Thoracic aorta (tissue), 2 donors: ENCODE measurements around the gene KRTAP12-4. TPM values are rescaled to one million over a fixed set of nuclear protein-coding genes. Genes with fewer than 3 reads are reported as not detected.
"Not testable (repeated sequence)": the region's sequence is repeated elsewhere in the genome, so short reads cannot be mapped to it uniquely, and the experiment has no call there.

Source experiments
- ATAC-seq: fragments of 150-250 bp; one replicate; pipeline ENCODE4 v1.8.0; 2017; ENCODE audit warnings: low read depth; ENCODE audit not compliant: insufficient number of reproducible peaks, low FRiP score
- DNase-seq: peaks from one replicate; pipeline ENCODE4 v3.0.0-alpha.2; 2020; ENCODE audit warnings: low spot score
- H3K27ac ChIP-seq, 2 donors: fragments of 200-600 bp; sonication (generic); 1 replicate in 1 of 2; 2 replicates in 1 of 2; pipeline ENCODE4 v1.5.1; 2016; ENCODE audit warnings: mild to moderate bottlenecking in 2 of 2, moderate library complexity in 2 of 2
- H3K27me3 ChIP-seq: fragments of 200-600 bp; sonication (generic); replicated peaks from 2 replicates; pipeline ENCODE4 v1.6.0; 2016; ENCODE audit warnings: mild to moderate bottlenecking; ENCODE audit not compliant: insufficient read depth
- H3K36me3 ChIP-seq: fragments of 200-600 bp; sonication (generic); one replicate; pipeline ENCODE4 v1.5.1; 2016
- H3K4me1 ChIP-seq, 2 donors: fragments of 200-600 bp; sonication (generic); 1 replicate in 1 of 2; 2 replicates in 1 of 2; pipeline versions ENCODE4 v1.5.1 to v1.6.0; 2016; ENCODE audit warnings: low read depth in 2 of 2, mild to moderate bottlenecking in 1 of 2; ENCODE audit not compliant: control insufficient read depth in 1 of 2
- H3K4me3 ChIP-seq: fragments of 200-600 bp; sonication (generic); 2 replicates; pipeline ENCODE4 v1.5.1; 2016; ENCODE audit warnings: mild to moderate bottlenecking
- H3K9me3 ChIP-seq: fragments of 200-600 bp; sonication (generic); 2 replicates; pipeline ENCODE4 v1.5.1; 2016
- CTCF ChIP-seq: fragments of 200-600 bp; sonication (generic); IDR thresholded peaks from one replicate; pipeline ENCODE4 v1.5.1; 2019; ENCODE audit warnings: antibody characterized with exemption
- total RNA-seq, 2 donors: library from RNA; depleted of rRNA; stranded (reverse); fragments of >200 nt; gene quantifications; one replicate each; pipeline versions ENCODE4 v1.1.0 to v1.2.3, GENCODE V29; 2016

Gene KRTAP12-4
- total RNA-seq, 2 donors from 2014 or later: not detected

- Histone ChIP-seq H3K36me3 (no peaks in the 10 kb centered on the region), H3K27me3 (no peaks in the 10 kb centered on the region), H3K4me1 (no peaks in the 10 kb centered on the region), H3K9me3 (no peaks in the 10 kb centered on the region), H3K27ac (no peak overlapping the region), H3K4me3 (no peak overlapping the region)
- ATAC-seq: no peak
- no peak for TF ChIP-seq CTCF
- DNase-seq: no peak
Measured at GRCh38 chr21:44649521-44650100, 4.8 kb downstream of the KRTAP12-4 start.

GRCh38 chr21:44648557-44649311, 5.7 kb downstream of the KRTAP12-4 start:
- DNase-seq (no peak), ATAC-seq (no peak)
- no peaks in the 10 kb centered on the region for H3K4me1 ChIP-seq
- H3K36me3 ChIP-seq: no peaks in the 10 kb centered on the region
- H3K4me3 ChIP-seq: no peak overlapping the region
- H3K9me3 ChIP-seq: no peaks in the 10 kb centered on the region
- H3K27ac ChIP-seq: no peak overlapping the region
- TF ChIP-seq CTCF: no peak
- no peaks in the 10 kb centered on the region for H3K27me3 ChIP-seq

GRCh38 chr21:44647222-44647552, 7.3 kb downstream of the KRTAP12-4 start:
- H3K27ac ChIP-seq: no peak overlapping the region
- H3K4me3 ChIP-seq: no peak overlapping the region
- DNase-seq (no peak), ATAC-seq (no peak)
- no peak for TF ChIP-seq CTCF
- H3K4me1 ChIP-seq: no peaks in the 10 kb centered on the region
- no peaks in the 10 kb centered on the region for H3K9me3 ChIP-seq
- no peaks in the 10 kb centered on the region for H3K36me3 ChIP-seq
- no peaks in the 10 kb centered on the region for H3K27me3 ChIP-seq

GRCh38 chr21:44646366-44647221, 7.9 kb downstream of the KRTAP12-4 start, which contains the start of gene KRTAP10-11:
KRTAP10-11 (plus strand) TSS chr21:44646414; CDS start chr21:44646459, 45 bp downstream.
- H3K36me3 ChIP-seq, H3K27ac ChIP-seq, H3K27me3 ChIP-seq, H3K4me1 ChIP-seq, ATAC-seq, DNase-seq, H3K4me3 ChIP-seq, H3K9me3 ChIP-seq: not testable (repeated sequence)

- Histone ChIP-seq H3K27ac (no peak overlapping the region), H3K4me1 (no peaks in the 10 kb centered on the region), H3K27me3 (no peaks in the 10 kb centered on the region), H3K36me3 (no peaks in the 10 kb centered on the region), H3K9me3 (no peaks in the 10 kb centered on the region), H3K4me3 (no peak overlapping the region)
- ATAC-seq: no peak
- DNase-seq: no peak
- TF ChIP-seq CTCF: no peak
Measured at GRCh38 chr21:44644878-44645277, 9.6 kb downstream of the KRTAP12-4 start.
